Limb (tissue), 2 donors: ENCODE results near the gene COL23A1.

Experiments used
- DNase-seq, 2 donors: peaks; one replicate each; pipeline ENCODE4 v3.0.0-alpha.2; 2016; ENCODE audit errors: extremely low spot score in 2 of 2

COL23A1 gene

GRCh38 chr5:178424810-178425177 lies 165.4 kb downstream of the COL23A1 start:
- DNase-seq: no peak

GRCh38 chr5:178423901-178424809 lies 166.0 kb downstream of the COL23A1 start:
- peak in 1 of 2 donors; percentile 25 for DNase-seq

- DNase-seq: no peak
Observed at GRCh38 chr5:178423431-178423830, 166.8 kb downstream of the COL23A1 start.

GRCh38 chr5:178422400-178422775 lies 167.8 kb downstream of the COL23A1 start:
- peak in 1 of 2 donors; percentile 26 for DNase-seq

- DNase-seq: peak in 1 of 2 donors; percentile 25
Observed at GRCh38 chr5:178421699-178422399, 168.3 kb downstream of the COL23A1 start.

- no peak for DNase-seq
Observed at GRCh38 chr5:178421128-178421527, 169.1 kb downstream of the COL23A1 start.

- peak in 1 of 2 donors; percentile 32 for DNase-seq
Observed at GRCh38 chr5:178420354-178420781, 169.8 kb downstream of the COL23A1 start.

GRCh38 chr5:178419651-178420050 lies 170.5 kb downstream of the COL23A1 start:
- DNase-seq: peak in 1 of 2 donors; percentile 18

- no peak for DNase-seq
Observed at GRCh38 chr5:178419196-178419595, 171.0 kb downstream of the COL23A1 start.

GRCh38 chr5:178418471-178419010 lies 171.7 kb downstream of the COL23A1 start:
- DNase-seq: no peak

GRCh38 chr5:178418031-178418430 lies 172.2 kb downstream of the COL23A1 start:
- DNase-seq: no peak

- peak in 1 of 2 donors; percentile 24 for DNase-seq
Observed at GRCh38 chr5:178417391-178417811, 172.8 kb downstream of the COL23A1 start.

GRCh38 chr5:178416919-178417318 lies 173.3 kb downstream of the COL23A1 start:
- DNase-seq: peak in 1 of 2 donors; percentile 13

GRCh38 chr5:178416206-178416882 lies 173.8 kb downstream of the COL23A1 start:
- peak in 1 of 2 donors; percentile 17 for DNase-seq

GRCh38 chr5:178415353-178415752 lies 174.8 kb downstream of the COL23A1 start:
- no peak for DNase-seq

GRCh38 chr5:178413988-178414387 lies 176.2 kb downstream of the COL23A1 start:
- DNase-seq: peak in 1 of 2 donors; percentile 16

- DNase-seq: no peak
Observed at GRCh38 chr5:178411083-178411482, 179.1 kb downstream of the COL23A1 start.

- DNase-seq: no peak
Observed at GRCh38 chr5:178407646-178408045, 182.5 kb downstream of the COL23A1 start.

GRCh38 chr5:178404987-178405386 lies 185.2 kb downstream of the COL23A1 start:
- no peak for DNase-seq

GRCh38 chr5:178403956-178404600 lies 186.1 kb downstream of the COL23A1 start:
- DNase-seq: peak in 1 of 2 donors; percentile 12

- no peak for DNase-seq
Observed at GRCh38 chr5:178403351-178403750, 186.8 kb downstream of the COL23A1 start.
